Fibroblast of the aortic adventitia (primary cell): ENCODE results near the gene HJURP. TPM values are rescaled to one million over a fixed set of nuclear protein-coding genes. Genes with fewer than 3 reads are reported as not detected.

Experiments used
- DNase-seq: peaks from one replicate; pipeline ENCODE4 v3.0.0-alpha.2; 2010; ENCODE audit warnings: low read depth
- H3K4me3 ChIP-seq: 2 replicates; pipeline ENCODE4 v1.5.1; 2011; ENCODE audit warnings: low read depth, mild to moderate bottlenecking, control low read depth, low read length, moderate library complexity
- CTCF ChIP-seq: IDR thresholded peaks from 2 replicates; pipeline ENCODE4 v1.5.1; 2011; ENCODE audit warnings: mild to moderate bottlenecking, low read length, control low read depth, inconsistent platforms; ENCODE audit not compliant: insufficient read depth
- total RNA-seq: library from RNA; depleted of rRNA; stranded (reverse); fragments of >200 nt; gene quantifications from 2 replicates; pipeline ENCODE4 v1.2.3, GENCODE V29; 2012; ENCODE audit warnings: low replicate concordance

The HJURP gene
- total RNA-seq, 1 donor, result 34.9 TPM

GRCh38 chr2:233844064-233844807 is 10.1 kb downstream of the HJURP start:
- DNase-seq, result no peak
- H3K4me3 ChIP-seq, result no peak overlapping the region
- no peak for TF ChIP-seq CTCF

- TF ChIP-seq CTCF, result no peak
- no peak for DNase-seq
- no peak overlapping the region for H3K4me3 ChIP-seq
These were observed 13.2 kb downstream of the HJURP start for GRCh38 chr2:233841183-233841582.

GRCh38 chr2:233840520-233840919 is 13.8 kb downstream of the HJURP start:
- TF ChIP-seq CTCF, result no peak
- no peak for DNase-seq
- H3K4me3 ChIP-seq, result no peak overlapping the region

- DNase-seq, result no peak
- H3K4me3 ChIP-seq, result no peak overlapping the region
- no peak for TF ChIP-seq CTCF
These were observed 14.9 kb downstream of the HJURP start for GRCh38 chr2:233839447-233839820.

- no peak overlapping the region for H3K4me3 ChIP-seq
- no peak for DNase-seq
- TF ChIP-seq CTCF, result no peak
These were observed 15.4 kb downstream of the HJURP start for GRCh38 chr2:233838726-233839446.

- no peak for TF ChIP-seq CTCF
- no peak for DNase-seq
- no peak overlapping the region for H3K4me3 ChIP-seq
These were observed 16.1 kb downstream of the HJURP start for GRCh38 chr2:233838251-233838650.
